MM.1S (cell line): ENCODE data around the gene ZNF469.

Experiments
- EZH2 ChIP-seq: fragments of 300-600 bp; sonication (generic); optimal IDR thresholded peaks from 2 replicates; pipeline ENCODE3; 2017; ENCODE audit warnings: low read depth, mild to moderate bottlenecking, antibody characterized with exemption, low read length, mixed read lengths
- EZH2phosphoT487 ChIP-seq: fragments of 300-600 bp; sonication (generic); IDR thresholded peaks from 2 replicates; pipeline ENCODE4 v1.6.1; 2018; ENCODE audit warnings: antibody characterized with exemption, low read length
- TF ChIP-seq, protein P1 (sequence below): fragments of 300-600 bp; sonication (generic); IDR thresholded peaks from 2 replicates; pipeline ENCODE4 v1.5.1; 2016; ENCODE audit warnings: antibody characterized with exemption, low read length, mixed read lengths

DNA sequence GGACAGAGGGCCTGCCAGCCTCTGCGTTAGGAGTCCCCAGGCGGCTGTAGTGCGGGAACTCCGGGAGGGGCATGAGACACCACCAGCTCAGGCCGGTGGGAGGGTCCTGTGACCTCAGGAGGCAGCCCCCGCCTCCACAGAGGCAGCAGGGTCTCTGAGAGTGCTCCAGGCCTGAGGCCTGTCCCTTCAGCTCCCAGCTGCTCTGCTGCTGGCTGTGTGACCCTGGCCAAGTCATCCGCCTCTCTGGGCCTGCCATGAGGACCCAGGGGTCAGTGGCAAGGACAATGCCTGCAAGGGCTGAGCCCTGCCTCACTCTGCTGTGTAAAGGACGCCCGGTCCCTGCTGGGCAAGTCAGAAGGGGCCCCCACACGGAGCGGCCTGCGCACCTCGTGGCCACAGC lies 43.3 kb downstream of the ZNF469 start:
- TF ChIP-seq, protein P1, sequence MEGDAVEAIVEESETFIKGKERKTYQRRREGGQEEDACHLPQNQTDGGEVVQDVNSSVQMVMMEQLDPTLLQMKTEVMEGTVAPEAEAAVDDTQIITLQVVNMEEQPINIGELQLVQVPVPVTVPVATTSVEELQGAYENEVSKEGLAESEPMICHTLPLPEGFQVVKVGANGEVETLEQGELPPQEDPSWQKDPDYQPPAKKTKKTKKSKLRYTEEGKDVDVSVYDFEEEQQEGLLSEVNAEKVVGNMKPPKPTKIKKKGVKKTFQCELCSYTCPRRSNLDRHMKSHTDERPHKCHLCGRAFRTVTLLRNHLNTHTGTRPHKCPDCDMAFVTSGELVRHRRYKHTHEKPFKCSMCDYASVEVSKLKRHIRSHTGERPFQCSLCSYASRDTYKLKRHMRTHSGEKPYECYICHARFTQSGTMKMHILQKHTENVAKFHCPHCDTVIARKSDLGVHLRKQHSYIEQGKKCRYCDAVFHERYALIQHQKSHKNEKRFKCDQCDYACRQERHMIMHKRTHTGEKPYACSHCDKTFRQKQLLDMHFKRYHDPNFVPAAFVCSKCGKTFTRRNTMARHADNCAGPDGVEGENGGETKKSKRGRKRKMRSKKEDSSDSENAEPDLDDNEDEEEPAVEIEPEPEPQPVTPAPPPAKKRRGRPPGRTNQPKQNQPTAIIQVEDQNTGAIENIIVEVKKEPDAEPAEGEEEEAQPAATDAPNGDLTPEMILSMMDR = no peak
- TF ChIP-seq EZH2 (no peak), EZH2phosphoT487 (no peak)
